Kidney (tissue), 14 donors: Measurements from ENCODE around the gene AHCY. TPM values are rescaled to one million over a fixed set of nuclear protein-coding genes. Genes with fewer than 3 reads are reported as not detected.

Experiments used
- DNase-seq, 5 donors: peaks; one replicate each; pipeline ENCODE4 v3.0.0-alpha.2; 2013 to 2020
- FAIRE-seq: peaks from 2 replicates; lab custom pipeline; 2012; peaks lifted over from hg19 to GRCh38; lab: Jason Lieb, UNC
- H3K27ac ChIP-seq, 2 donors: one replicate each; pipeline ENCODE4 v1.7.0; 2013; ENCODE audit warnings: low read depth in 2 of 2, low read length in 2 of 2, inconsistent platforms in 1 of 2
- H3K27me3 ChIP-seq: one replicate; pipeline ENCODE4 v1.7.1; 2013; ENCODE audit warnings: low read length, inconsistent platforms; ENCODE audit not compliant: control insufficient read depth, insufficient read depth
- H3K36me3 ChIP-seq, 3 donors: one replicate each; pipeline versions ENCODE4 v1.7.0 to v1.7.1; 2013; ENCODE audit warnings: low read length in 3 of 3, control low read depth in 1 of 3, inconsistent platforms in 1 of 3; ENCODE audit not compliant: insufficient read depth in 3 of 3, control insufficient read depth in 2 of 3
- H3K4me1 ChIP-seq, 3 donors: one replicate each; pipeline versions ENCODE4 v1.7.0 to v1.7.1; 2013; ENCODE audit warnings: low read length in 3 of 3, inconsistent platforms in 1 of 3, low read depth in 1 of 3; ENCODE audit not compliant: control insufficient read depth in 2 of 3, insufficient read depth in 2 of 3
- H3K4me3 ChIP-seq, 3 donors: one replicate each; pipeline versions ENCODE4 v1.7.0 to v1.8.1; 2013; ENCODE audit warnings: low read length in 3 of 3, control low read depth in 1 of 3, inconsistent platforms in 1 of 3
- H3K9ac ChIP-seq, 3 donors: one replicate each; pipeline versions ENCODE4 v1.7.0 to v1.7.1; 2013; ENCODE audit warnings: low read length in 3 of 3, control low read depth in 1 of 3, inconsistent platforms in 1 of 3
- H3K9me3 ChIP-seq, 3 donors: one replicate each; pipeline versions ENCODE4 v1.7.0 to v1.7.1; 2013; ENCODE audit warnings: low read length in 3 of 3, control low read depth in 1 of 3, inconsistent platforms in 1 of 3; ENCODE audit not compliant: control insufficient read depth in 2 of 3, insufficient read depth in 1 of 3
- intact Hi-C: fragments of 100-400 bp; cut with DNase I; formaldehyde crosslinking; loops from one replicate; pipeline ENCODE4 v1.11.1; 2022
- polyA plus RNA-seq: library from polyadenylated mRNA; stranded (reverse); fragments of 350-450 nt; fragmentation: Illumina TruSeq; extraction: RNeasy Lipid Tissue Mini Kit (QIAGEN cat#74804); gene quantifications from one replicate; pipeline ENCODE4 v1.2.3, GENCODE V29; 2014; ENCODE audit warnings: low read depth, low replicate concordance; ENCODE audit not compliant: insufficient read depth
- total RNA-seq: library from RNA; stranded (reverse); fragmentation: NEBNext Ultra II Directional; extraction: Animal tissue kit (Norgen Biotek cat#: 25700); gene quantifications from one replicate; pipeline ENCODE4 v1.2.1, GENCODE V29; 2021
- TF ChIP-seq, protein P1 (sequence below): IDR thresholded peaks from 3 replicates; pipeline ENCODE4 v1.5.1; 2012; ENCODE audit warnings: mild to moderate bottlenecking, moderate library complexity, borderline replicate concordance; ENCODE audit not compliant: insufficient read depth; ENCODE audit errors: extremely low read depth
- donor health status: control.
- donor health status: control.
- donor health status: control.
- donor health status: control.
- donor health status: control.
- donor health status: DM: yes; HTN: yes; CAD: no.
- donor health status: Normal renal cell carcinoma (clear cell type).

Gene AHCY
- total and polyA plus RNA-seq, 2 donors from 2014 or later = 70.3 to 144 TPM

DNA sequence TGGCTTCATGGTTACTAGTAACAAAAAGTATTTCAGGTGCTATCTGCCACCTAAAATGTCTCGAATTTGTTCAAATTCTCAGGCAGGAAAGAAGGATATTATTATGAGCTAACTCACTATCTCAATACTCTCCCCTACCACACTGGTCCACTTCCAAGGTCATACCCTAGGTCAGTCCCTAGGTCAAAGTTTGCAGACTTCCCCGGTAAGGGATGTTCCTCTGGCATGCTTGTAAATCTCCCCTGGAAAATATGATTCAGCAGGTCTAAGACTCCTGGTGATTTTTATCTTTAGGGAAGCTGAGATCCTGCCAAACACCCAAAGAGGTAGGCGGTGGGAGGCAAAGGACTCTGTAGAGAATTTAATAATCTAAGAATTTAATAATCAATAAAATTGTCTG is 6.7 kb downstream of the AHCY start:
- FAIRE-seq = no peak
- no peak for DNase-seq
- H3K36me3 ChIP-seq = peaks cover 0 to 27% (median 23%) of the 10 kb centered on the region in 3 donors
- intact Hi-C loops = no loop called here
- TF ChIP-seq, protein P1, sequence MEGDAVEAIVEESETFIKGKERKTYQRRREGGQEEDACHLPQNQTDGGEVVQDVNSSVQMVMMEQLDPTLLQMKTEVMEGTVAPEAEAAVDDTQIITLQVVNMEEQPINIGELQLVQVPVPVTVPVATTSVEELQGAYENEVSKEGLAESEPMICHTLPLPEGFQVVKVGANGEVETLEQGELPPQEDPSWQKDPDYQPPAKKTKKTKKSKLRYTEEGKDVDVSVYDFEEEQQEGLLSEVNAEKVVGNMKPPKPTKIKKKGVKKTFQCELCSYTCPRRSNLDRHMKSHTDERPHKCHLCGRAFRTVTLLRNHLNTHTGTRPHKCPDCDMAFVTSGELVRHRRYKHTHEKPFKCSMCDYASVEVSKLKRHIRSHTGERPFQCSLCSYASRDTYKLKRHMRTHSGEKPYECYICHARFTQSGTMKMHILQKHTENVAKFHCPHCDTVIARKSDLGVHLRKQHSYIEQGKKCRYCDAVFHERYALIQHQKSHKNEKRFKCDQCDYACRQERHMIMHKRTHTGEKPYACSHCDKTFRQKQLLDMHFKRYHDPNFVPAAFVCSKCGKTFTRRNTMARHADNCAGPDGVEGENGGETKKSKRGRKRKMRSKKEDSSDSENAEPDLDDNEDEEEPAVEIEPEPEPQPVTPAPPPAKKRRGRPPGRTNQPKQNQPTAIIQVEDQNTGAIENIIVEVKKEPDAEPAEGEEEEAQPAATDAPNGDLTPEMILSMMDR = no peak
- H3K4me3 ChIP-seq = no peak overlapping the region
- no peaks in the 10 kb centered on the region for H3K27me3 ChIP-seq
- H3K9ac ChIP-seq = no peak overlapping the region
- peaks cover 0 to 11% (median 3%) of the 10 kb centered on the region in 3 donors for H3K4me1 ChIP-seq
- H3K9me3 ChIP-seq = no peaks in the 10 kb centered on the region
- no peak overlapping the region for H3K27ac ChIP-seq

DNA sequence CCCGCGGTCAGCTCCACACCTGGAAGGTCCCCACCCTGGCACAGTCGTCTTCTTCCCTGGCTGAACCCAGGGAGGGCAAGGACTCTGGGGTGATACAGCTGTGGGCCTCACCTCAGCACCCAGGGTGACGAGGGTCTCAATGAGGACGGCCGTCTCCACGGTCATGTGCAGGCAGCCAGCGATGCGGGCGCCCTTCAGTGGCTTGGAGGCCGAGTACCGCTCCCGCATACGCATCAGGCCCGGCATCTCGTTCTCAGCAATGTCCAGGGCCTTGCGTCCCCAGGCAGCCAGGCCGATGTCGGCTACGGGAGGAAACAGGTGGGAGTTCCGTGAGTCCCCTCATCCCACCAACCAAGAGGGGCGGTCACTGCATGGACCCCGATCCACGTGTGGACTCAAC is 7.9 kb downstream of the AHCY start:
- H3K27ac ChIP-seq = no peak overlapping the region
- no peaks in the 10 kb centered on the region for H3K9me3 ChIP-seq
- peaks cover 0 to 37% (median 35%) of the 10 kb centered on the region in 3 donors for H3K36me3 ChIP-seq
- no peak overlapping the region for H3K9ac ChIP-seq
- H3K4me1 ChIP-seq = peaks cover 0 to 5% (median 0%) of the 10 kb centered on the region in 3 donors
- no peaks in the 10 kb centered on the region for H3K27me3 ChIP-seq
- DNase-seq (no peak), FAIRE-seq (no peak)
- TF ChIP-seq, protein P1 = no peak
- intact Hi-C loops = no loop called here
- no peak overlapping the region for H3K4me3 ChIP-seq

DNA sequence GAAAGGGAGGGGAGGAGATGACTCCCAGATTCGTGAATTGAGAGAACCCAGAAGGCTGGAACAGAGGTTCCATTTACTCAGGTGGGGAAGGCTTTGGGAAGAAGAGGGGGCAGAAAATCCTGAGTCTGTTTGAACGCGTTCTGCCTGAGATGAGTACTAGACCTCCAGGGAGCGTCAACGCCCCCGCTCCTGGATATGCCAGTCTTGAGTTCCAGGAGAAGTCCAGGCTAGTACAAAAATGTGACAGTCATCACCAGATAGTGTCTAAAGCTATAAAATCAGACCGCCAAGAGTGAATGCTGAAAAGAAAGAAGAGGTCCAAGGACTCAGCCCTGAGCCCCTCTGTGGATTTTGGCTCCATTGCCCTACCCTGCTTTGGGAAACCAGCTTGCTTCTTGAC is 8.6 kb downstream of the AHCY start:
- Histone ChIP-seq H3K36me3 (peaks cover 0 to 43% (median 41%) of the 10 kb centered on the region in 3 donors), H3K27me3 (no peaks in the 10 kb centered on the region), H3K4me1 (peaks cover 0 to 5% (median 0%) of the 10 kb centered on the region in 3 donors), H3K9ac (no peak overlapping the region), H3K4me3 (no peak overlapping the region), H3K27ac (no peak overlapping the region), H3K9me3 (no peaks in the 10 kb centered on the region)
- DNase-seq (no peak), FAIRE-seq (no peak)
- intact Hi-C loops = no loop called here
- TF ChIP-seq, protein P1 = no peak

DNA sequence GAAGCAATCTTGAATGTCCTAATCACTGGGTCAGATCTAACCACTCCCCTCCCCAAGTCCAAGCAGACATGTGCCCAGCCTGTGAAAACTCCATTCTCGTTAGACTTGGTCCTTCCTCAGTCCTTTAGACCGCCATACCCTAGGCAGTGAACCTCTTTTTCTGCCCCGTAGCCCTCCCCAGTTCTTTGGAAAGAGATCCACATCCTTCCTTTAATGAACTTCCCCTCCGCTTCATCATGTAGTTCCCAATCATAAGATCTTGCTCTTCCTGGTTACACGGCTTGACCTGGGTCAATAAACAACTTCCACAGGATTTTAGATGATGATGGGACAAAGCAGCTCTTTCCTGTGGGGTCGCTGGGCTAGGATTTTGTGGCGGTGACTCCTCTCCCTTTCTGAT is 9.6 kb downstream of the AHCY start:
- H3K9me3 ChIP-seq = no peaks in the 10 kb centered on the region
- no peak overlapping the region for H3K27ac ChIP-seq
- no peak for FAIRE-seq
- intact Hi-C loops = no loop called here
- H3K4me3 ChIP-seq = no peak overlapping the region
- H3K36me3 ChIP-seq = peaks cover 0 to 43% (median 41%) of the 10 kb centered on the region in 3 donors
- no peaks in the 10 kb centered on the region for H3K27me3 ChIP-seq
- TF ChIP-seq, protein P1 = no peak
- peaks cover 0 to 5% (median 0%) of the 10 kb centered on the region in 3 donors for H3K4me1 ChIP-seq
- H3K9ac ChIP-seq = no peak overlapping the region
- DNase-seq = no peak
